Hindlimb muscle (tissue), 1 donor: Measurements from ENCODE around the gene C4orf17. TPM values are rescaled to one million over a fixed set of nuclear protein-coding genes. Genes with fewer than 3 reads are reported as not detected.
"Not testable (repeated sequence)": the region's sequence is repeated elsewhere in the genome, so short reads cannot be mapped to it uniquely, and the experiment has no call there.

Experiments
- DNase-seq: peaks from one replicate; pipeline ENCODE4 v3.0.0-alpha.2; 2013
- polyA plus RNA-seq: library from polyadenylated mRNA; unstranded; fragments of 120-200 nt; gene quantifications from one replicate; pipeline ENCODE4 v1.2.1, GENCODE V29; 2013; ENCODE audit not compliant: insufficient read length

The C4orf17 gene
- not detected for polyA plus RNA-seq

GRCh38 chr4:99510721-99511120 lies at the start of gene C4orf17:
Gene C4orf17, plus strand, starts transcription at chr4:99511021. Its CDS starts 2,061 bp downstream, at chr4:99513082.
- DNase-seq, result no peak

DNA sequence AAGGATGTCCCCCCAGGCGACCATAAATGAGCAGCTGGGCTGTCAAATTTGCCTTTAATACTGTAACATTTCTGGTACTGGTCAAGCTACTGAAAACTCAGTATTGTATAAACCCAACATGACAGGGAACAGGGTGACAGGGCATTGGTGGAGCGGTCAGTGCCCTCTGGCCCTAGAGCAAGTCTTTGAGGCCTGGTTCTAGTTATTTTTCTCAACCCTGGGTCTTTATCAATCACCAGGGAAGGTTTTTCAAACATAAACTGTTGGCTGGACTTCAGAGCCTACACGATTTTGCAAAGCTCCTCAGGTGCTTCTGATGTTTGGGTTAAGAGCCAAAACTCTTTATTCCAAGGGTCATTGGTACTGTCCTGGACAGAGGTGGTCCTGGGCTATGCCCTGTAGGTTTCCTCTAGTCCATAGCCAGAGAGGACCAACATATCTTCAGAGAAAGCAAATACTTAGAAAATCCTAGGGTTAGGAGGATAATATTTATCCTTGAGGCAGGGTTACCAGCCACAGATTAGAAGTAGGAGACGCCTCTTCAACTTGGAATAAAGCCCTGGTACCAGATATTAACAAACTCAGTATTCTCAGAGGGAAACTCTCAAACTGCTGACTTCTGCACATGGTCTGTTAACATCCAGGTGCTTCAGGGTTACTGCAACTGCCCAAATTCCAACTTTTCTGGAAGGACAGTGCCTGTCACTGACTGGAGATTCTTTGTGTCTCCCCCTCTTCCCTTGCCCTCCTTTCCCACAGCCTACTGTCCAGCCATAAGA lies 49.0 kb upstream of the C4orf17 start:
- DNase-seq, result no peak

DNA sequence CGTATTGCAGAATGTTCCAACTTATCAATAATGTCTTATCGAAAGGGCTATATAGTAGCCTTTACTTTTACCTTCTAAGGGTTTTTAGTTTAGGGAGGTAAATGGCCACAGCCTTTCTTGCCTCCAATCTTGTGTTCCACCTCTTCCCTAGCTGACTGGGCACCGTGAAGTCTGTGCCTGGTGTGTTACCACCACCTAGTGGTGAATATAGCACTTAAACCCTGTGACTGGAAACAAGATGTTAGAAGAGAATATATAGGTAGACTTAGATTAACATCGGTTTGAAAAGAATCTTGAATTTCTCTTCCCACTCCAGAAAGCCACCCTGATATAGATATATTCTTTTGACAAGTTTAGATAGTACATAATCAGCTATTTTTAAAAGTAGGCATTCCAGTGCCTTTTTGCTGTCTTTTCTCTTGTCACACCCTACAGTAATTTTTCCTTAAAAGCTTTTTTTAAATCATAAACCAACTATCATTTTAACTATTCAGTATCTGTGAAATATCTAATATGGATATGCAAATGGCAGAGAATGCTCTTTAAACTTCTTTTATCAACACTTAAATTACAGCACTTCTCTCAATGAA lies 47.9 kb upstream of the C4orf17 start:
- DNase-seq, result peak; percentile 70

DNA sequence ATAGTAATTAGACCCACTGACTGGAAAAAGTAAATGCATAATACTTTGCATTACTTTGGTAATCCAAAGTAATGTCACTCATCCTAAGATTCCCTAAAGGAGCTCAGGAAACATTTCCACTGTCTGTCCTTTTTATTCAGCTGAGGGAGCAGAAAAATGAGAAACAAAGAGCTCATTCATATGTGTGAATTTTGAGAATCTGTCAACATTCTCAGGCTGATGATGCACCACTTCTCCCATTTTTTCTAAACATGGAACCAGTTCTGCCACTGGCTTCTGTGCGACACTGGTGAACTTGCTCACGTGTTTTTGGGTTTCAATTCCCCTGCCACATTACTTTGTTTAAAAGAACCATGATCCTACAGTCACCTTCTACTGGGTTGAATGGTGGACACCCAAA lies 47.3 kb upstream of the C4orf17 start:
- DNase-seq, result no peak

DNA sequence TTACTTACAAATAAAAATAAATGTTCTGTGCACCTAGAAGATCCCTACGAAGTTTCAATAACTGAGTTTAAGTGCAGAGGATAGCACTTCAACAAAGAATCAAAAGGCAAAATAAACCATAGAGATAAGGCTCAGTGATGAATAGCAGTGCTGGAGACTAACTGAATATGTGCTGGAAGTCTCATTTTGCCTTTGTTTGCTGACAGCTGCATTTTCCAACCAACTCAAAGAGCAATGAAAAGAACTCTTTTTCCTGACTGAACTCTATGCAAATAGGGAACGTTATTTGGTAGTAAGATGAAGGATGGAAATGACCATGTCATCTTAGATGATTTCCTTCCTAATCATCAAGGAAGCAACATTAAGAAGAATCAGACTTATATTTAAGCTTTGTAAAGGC lies 42.9 kb upstream of the C4orf17 start:
- no peak for DNase-seq

GRCh38 chr4:99468889-99469288 lies 41.9 kb upstream of the C4orf17 start:
- no peak for DNase-seq

DNA sequence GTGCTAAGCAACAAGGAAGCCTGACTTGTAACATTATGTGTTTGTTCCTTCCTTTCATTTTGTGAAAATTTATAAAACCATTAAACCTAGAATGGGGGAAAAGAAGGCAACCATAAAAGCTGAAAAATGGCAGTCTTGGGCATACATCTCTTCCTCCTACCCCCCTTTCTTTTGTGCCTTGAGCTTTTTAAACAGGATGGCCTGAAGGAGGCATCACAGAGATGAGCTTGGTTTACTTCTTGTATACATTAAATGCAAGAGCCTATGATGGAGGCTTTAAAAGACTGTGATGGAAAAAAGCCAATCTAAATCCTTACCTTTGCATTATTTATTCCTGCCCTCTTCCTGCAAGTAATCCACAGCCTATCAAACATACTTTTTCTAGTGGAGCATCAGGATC lies 39.5 kb upstream of the C4orf17 start:
- no peak for DNase-seq

GRCh38 chr4:99471896-99472295 lies 38.9 kb upstream of the C4orf17 start:
- DNase-seq, result no peak

DNA sequence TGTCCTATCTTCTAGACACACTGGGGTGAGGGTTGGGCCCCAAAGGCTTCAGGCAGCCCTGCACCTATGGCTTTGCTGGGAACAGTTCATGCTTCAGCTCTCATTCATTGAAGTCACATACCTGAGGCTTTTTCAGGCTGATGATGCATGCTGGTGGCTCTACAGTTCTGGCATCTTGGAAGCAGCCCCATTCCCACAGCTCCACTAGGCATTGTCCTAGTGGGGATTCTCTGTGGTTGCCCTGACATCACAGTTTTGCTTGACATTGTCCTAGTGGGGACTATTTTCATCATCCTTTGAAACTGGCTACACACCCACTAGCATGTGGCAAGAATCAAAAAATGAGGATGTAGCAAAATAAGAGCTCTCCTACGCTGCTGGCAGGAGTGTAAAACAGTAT lies 37.7 kb upstream of the C4orf17 start:
- no peak for DNase-seq

- DNase-seq, result no peak
These were observed 27.2 kb upstream of the C4orf17 start for GRCh38 chr4:99483636-99484035.

DNA sequence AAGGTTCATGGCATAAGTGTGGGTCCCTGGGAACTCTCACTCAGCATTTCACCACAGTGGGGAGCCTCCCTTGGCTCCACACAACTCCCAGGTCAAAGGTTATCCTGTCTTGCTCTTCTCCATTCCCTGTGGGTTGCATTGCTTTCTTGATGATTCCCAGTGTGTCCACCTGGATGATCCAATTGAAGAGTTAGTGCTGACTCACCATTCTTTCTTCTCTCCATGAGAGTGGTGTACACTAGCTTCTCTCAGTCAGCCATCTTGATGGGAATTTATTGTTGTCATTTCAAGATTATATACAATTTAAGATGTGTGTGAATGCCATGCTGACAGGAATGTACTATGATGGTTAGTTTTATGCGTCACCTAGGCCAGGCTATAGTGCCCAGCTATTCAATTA lies 25.6 kb upstream of the C4orf17 start:
- DNase-seq, result no peak

DNA sequence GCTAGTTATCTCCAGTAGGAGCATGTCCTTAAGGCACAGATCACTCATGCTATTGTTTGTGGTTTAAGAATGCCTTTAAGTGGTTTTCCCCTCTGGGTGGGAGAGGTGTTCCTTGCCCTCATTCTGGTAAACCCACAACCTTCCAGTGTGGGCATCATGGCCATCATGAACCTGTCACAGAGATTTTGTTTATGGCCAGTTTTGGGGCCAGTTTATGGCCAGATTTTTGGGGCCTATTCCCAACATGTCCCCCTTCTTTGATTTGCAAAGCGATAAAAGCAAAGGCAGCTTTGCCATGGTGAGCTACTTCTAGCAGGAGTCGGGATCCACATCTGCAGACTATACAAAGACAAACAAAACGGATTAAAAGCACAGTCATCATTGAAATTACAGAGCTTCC lies 24.2 kb upstream of the C4orf17 start:
- DNase-seq, result not testable (repeated sequence)

GRCh38 chr4:99490286-99490685 lies 20.5 kb upstream of the C4orf17 start:
- DNase-seq, result no peak

- peak; percentile 3 for DNase-seq
These were observed 5.9 kb upstream of the C4orf17 start for GRCh38 chr4:99504804-99505502.

GRCh38 chr4:99506781-99507180 lies 4.0 kb upstream of the C4orf17 start:
- DNase-seq, result no peak

DNA sequence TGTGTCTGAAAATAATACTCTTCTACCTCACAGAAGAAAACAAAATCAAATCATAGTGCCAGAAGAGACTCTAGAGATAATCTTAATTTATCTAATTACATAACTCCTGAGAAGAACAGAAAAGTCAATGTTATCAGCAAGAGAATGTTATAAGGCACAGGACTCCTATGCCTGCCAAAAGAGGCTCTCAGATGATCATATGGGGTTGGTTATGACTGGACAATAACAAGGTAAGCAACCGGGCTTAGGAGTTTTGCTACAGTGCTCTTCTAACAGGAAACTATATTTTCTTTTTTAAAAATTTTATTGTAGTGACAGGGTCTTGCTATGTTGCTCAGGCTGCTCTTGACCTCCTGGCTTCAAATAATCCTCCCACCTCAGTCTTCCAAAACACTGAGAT lies 3.5 kb upstream of the C4orf17 start:
- no peak for DNase-seq

- DNase-seq, result no peak
These were observed 3.1 kb upstream of the C4orf17 start for GRCh38 chr4:99507762-99508161.

DNA sequence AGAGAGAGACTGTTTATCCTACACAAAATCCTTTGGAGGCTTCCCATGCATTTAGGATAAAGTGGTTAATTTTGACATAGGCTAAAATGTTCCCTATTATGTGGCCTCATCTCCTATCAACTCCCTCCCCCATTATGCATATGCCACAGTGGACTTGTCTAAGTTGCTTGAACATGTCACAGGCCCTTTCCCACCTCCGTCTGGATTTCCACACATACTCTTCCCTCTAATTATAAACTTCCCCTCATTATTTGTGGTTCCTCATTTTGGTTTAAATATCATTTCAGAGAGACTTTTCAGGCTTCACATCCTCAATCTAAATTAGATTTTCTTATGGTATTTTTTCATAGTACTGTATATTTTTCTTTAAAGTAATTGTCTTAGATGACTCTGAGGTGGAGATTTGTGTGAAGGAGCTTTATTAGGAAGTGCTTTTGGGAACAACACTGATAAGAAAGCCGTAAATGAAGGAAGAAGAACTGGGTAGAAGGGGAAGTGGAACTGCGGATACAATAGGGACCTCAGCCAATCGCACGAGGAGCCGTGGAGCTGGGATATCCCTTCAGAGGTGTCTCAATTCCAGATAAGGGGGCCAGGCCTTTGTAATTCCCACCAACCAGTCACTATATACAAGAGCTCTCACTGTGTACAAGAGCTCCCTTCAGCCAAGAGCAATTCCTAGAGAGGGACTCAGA lies 7.9 kb downstream of the C4orf17 start:
- no peak for DNase-seq

- no peak for DNase-seq
These were observed 18.4 kb downstream of the C4orf17 start for GRCh38 chr4:99529228-99529627.

GRCh38 chr4:99529956-99530355 lies 19.1 kb downstream of the C4orf17 start:
- DNase-seq, result no peak

GRCh38 chr4:99534699-99535098 lies 23.9 kb downstream of the C4orf17 start:
- not testable (repeated sequence) for DNase-seq

- peak; percentile 16 for DNase-seq
These were observed 25.4 kb downstream of the C4orf17 start for GRCh38 chr4:99536271-99536670.

- no peak for DNase-seq
These were observed 26.0 kb downstream of the C4orf17 start for GRCh38 chr4:99536848-99537247.
